Ecto neural progenitor cell (in vitro differentiated cells): Measurements from ENCODE around the gene KIF21A.

Experiments used
- DNase-seq: peaks from one replicate; pipeline ENCODE4 v3.0.0-alpha.2; 2018; ENCODE audit warnings: low spot score

KIF21A gene

GRCh38 chr12:39272871-39273655 is 169.9 kb downstream of the KIF21A start:
- no peak for DNase-seq

- no peak for DNase-seq
These were observed 173.4 kb downstream of the KIF21A start for GRCh38 chr12:39269492-39269891.

GRCh38 chr12:39267886-39268285 is 175.0 kb downstream of the KIF21A start:
- DNase-seq = no peak

GRCh38 chr12:39252628-39253027 is 190.3 kb downstream of the KIF21A start:
- no peak for DNase-seq
